Measurements from ENCODE around the gene TFCP2L1.
A peak's percentile ranks its signal among the peaks of the same experiment; 100 is the strongest.
"Not testable (repeated sequence)": the region's sequence is repeated elsewhere in the genome, so short reads cannot be mapped to it uniquely, and the experiment has no call there.

The TFCP2L1 gene

DNA sequence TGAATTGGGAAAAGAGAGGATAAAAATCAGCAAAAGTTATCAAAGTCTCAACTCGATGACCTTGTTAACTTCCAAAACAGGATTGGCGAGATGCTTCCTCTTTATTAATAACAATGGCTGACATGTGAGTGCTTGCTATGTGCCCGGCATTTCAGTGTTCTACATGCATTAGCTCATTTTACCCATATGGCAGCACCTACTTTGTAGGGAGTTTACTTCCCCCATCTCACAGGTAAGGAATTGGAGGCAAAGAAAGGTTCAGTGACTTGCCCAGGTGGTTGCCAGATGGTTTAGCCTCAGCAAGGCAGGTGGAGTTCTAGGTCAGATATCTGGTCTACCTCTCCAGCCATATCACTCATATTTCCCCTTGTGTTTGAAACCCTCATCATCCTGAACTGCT lies 12.4 kb downstream of the TFCP2L1 start:
- TF ChIP-seq, protein P1, sequence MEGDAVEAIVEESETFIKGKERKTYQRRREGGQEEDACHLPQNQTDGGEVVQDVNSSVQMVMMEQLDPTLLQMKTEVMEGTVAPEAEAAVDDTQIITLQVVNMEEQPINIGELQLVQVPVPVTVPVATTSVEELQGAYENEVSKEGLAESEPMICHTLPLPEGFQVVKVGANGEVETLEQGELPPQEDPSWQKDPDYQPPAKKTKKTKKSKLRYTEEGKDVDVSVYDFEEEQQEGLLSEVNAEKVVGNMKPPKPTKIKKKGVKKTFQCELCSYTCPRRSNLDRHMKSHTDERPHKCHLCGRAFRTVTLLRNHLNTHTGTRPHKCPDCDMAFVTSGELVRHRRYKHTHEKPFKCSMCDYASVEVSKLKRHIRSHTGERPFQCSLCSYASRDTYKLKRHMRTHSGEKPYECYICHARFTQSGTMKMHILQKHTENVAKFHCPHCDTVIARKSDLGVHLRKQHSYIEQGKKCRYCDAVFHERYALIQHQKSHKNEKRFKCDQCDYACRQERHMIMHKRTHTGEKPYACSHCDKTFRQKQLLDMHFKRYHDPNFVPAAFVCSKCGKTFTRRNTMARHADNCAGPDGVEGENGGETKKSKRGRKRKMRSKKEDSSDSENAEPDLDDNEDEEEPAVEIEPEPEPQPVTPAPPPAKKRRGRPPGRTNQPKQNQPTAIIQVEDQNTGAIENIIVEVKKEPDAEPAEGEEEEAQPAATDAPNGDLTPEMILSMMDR (conservative IDR thresholded peaks at IDR 0.05; ENCODE audit: control insufficient read depth, insufficient read depth, low read depth, low read length) = no peak
- H3K4me3 ChIP-seq (ENCODE audit: control insufficient read depth, low read depth, low read length) = no peak overlapping the region
- DNase-seq (ENCODE audit: low read depth) = no peak

DNA sequence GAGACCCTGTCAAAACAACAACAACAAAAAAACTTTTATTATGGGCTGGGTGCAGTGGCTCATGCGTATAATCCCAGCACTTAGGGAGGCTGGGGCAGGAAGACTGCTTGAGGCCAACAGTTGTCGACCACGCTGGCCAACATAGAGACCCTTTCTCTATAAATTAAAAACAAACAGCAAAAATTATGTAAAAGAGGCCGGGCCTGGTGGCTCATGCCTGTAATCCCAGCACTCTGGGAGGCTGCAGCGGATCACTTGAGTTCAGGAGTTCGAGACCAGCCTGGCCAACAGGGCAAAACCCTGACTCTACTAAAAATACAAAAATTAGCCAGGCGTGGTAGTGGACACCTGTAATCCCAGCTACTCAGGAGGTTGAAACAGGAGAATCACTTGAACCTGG lies 15.6 kb downstream of the TFCP2L1 start:
- H3K4me3 ChIP-seq (ENCODE audit: control insufficient read depth, low read depth, low read length); DNase-seq (ENCODE audit: low read depth): not testable (repeated sequence)

DNA sequence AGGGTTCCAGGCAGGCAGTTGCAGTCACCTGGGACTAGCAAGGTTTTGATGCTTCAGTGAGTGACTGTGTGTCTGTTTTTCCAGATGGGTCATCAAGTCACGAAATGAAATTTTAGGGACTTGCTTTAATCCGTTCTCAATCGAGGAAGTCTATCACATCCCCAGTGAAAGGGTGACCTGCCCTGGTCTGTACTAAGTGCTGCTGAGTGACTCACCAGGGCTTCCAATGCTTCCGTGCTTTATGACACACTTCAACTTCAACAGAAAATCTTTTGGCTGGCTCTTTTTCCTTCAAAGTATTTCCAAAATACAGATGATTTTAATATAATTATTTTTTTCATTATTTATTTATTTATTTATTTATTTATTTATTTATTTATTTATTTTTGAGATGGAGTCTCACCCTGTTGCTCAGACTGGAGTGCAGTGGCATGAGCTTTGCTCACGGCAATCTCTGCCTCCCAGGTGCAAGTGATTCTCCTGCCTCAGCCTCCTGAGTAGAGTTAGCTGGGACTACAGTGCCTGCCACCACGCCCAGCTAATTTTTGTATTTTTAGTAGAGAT lies 18.4 kb downstream of the TFCP2L1 start:
- DNase-seq (ENCODE audit: low read depth) = peak; percentile 4
- no peak overlapping the region for H3K4me3 ChIP-seq (ENCODE audit: control insufficient read depth, low read depth, low read length)
- TF ChIP-seq, protein P1 (conservative IDR thresholded peaks at IDR 0.05; ENCODE audit: control insufficient read depth, insufficient read depth, low read depth, low read length) = no peak

DNA sequence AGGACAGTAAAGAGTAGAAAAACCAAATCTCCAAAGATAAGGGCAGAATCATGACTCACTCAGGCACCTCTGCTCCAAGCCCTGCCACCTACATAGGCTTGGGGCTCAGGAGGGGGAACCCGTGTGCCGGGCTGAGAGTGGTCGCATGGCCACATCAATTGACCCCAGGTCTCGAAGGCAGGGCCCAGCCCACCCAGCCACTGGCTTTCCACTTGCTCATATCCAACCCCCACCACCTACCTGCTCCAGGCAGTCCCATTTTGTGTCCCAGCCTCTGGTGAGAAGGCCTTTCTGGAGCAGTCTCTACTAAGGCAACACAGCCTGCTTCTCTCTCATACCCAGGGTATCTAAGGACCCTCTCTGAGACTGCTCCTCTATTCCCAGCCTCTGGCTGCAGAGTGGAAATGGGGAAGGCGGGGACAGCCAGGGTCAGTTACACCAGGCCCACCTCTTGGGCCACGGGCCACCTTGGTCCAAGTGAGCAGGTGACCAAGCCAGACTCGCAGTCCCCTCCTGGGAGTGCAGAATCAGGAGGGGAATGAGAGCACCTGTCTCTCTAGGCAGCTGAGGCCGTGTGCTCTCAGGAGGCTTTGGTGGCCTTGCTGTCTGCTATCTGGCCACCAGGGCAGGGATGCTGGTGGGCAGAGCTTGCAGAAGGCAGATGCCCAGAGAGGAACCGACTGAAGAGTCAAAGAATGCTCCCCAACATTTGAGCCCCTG lies 20.8 kb downstream of the TFCP2L1 start:
- TF ChIP-seq, protein P1 (conservative IDR thresholded peaks at IDR 0.05; ENCODE audit: control insufficient read depth, insufficient read depth, low read depth, low read length) = no peak
- no peak overlapping the region for H3K4me3 ChIP-seq (ENCODE audit: control insufficient read depth, low read depth, low read length)
- DNase-seq (ENCODE audit: low read depth) = no peak

DNA sequence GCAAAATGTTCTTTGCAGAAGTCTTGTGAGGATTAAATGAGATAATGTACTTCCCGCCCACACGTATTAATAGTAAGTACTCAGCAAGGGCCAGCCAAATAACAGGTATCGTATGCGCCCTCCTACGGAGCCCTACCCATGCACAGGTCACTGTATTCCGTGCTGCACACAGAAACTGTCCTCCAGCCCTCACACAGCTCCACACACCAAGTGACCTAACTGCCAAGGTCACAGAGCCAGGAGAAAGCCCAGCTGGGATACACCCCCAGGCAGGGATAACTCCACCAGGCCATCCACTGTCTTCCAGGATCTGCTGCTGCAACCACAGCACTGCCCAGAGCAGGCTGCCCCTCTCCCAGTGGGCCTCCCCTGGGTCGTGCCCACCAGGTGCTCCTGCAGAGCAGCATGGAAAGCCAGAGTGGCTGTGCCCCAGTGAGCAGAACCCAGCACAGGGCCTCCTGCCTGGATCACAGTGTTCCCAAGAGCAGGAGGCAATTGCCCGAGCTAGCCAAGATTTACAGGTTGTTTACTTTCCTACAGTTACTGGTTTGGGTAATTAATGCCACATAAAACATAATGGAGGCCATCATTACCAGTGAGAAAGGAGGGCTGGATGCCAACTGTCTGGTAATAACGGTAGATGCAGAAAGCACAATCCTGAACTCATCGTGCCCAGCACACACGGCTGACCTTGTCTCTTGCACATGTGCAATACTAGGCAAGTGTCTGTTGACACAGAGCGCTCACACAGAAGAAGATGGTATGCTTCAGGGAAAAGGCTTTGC lies 24.4 kb downstream of the TFCP2L1 start:
- TF ChIP-seq, protein P1 (conservative IDR thresholded peaks at IDR 0.05; ENCODE audit: control insufficient read depth, insufficient read depth, low read depth, low read length) = no peak
- no peak overlapping the region for H3K4me3 ChIP-seq (ENCODE audit: control insufficient read depth, low read depth, low read length)
- no peak for DNase-seq (ENCODE audit: low read depth)

DNA sequence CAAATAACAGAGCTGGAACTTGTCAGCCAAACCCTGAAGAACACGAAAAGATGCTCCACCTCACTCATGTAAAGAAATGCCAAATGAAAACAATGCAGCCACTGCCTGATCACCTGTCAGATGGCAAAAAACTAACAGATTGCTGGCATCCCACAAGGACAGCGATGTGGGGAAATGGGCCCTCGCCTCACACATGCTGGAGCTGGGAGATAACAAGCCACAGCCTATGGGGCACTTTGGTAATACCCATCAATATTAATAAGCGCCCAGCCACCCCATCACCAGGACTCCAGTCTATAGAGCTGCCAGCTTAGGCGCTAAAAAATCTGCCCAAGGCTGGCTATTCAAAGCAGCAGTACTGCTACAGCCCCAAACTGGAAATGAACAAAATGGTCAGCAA lies 27.0 kb downstream of the TFCP2L1 start:
- no peak overlapping the region for H3K4me3 ChIP-seq (ENCODE audit: control insufficient read depth, low read depth, low read length)
- TF ChIP-seq, protein P1 (conservative IDR thresholded peaks at IDR 0.05; ENCODE audit: control insufficient read depth, insufficient read depth, low read depth, low read length) = no peak
- DNase-seq (ENCODE audit: low read depth) = no peak

DNA sequence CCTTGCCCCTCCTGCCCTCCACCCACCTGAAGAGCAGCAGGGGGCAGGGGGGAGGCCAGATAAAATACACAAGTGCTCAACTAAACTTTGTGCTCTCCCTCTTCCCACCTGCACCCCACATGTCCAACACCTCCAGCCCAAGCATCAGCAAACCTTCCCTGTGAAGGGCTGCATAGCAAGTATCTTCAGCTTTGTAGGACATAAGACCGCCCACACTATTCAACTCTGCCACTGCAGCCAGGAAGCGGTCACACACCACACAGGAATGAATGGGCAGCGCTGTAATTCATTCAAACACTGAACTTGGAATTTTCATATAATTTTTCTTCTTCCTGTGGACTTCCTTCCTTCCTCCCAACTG lies 27.5 kb downstream of the TFCP2L1 start:
- no peak overlapping the region for H3K4me3 ChIP-seq (ENCODE audit: control insufficient read depth, low read depth, low read length)
- no peak for DNase-seq (ENCODE audit: low read depth)
- TF ChIP-seq, protein P1 (conservative IDR thresholded peaks at IDR 0.05; ENCODE audit: control insufficient read depth, insufficient read depth, low read depth, low read length) = no peak

Data from fibroblast of mammary gland (primary cell).